Stimulated activated CD4-positive, alpha-beta T cell treated with anti-CD3 and anti-CD28 coated beads, TNF-alpha, amount 100 ng/mL, for 4 hours (primary cell): ENCODE results near the gene CMTM1.
"Not testable (repeated sequence)": the region's sequence is repeated elsewhere in the genome, so short reads cannot be mapped to it uniquely, and the experiment has no call there.

Source experiments
- DNase-seq, 3 experiments: peaks; one replicate each; pipeline ENCODE4 v3.0.0-alpha.2; 2020; ENCODE audit warnings: low read depth in 3 of 3

Gene CMTM1

DNA sequence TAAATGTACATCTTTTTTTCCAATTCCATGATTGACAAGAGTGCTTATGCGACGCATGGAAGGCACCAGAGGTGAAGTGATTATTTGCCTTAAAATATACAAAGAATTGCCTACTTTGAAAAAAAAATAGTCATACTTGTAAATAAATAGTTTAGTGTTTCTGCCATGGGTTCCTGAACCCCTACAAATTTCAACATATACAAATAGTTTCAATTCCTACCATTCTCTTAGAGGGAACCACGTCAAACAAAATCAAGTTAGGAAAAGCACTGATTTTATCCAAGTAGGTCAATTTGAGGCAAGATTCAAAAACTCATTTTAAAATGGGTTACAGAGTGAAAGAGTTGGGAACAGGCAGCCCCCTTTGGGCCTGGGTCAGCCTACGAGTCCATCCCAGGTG lies 49.9 kb downstream of the CMTM1 start:
- DNase-seq, result no peak

DNA sequence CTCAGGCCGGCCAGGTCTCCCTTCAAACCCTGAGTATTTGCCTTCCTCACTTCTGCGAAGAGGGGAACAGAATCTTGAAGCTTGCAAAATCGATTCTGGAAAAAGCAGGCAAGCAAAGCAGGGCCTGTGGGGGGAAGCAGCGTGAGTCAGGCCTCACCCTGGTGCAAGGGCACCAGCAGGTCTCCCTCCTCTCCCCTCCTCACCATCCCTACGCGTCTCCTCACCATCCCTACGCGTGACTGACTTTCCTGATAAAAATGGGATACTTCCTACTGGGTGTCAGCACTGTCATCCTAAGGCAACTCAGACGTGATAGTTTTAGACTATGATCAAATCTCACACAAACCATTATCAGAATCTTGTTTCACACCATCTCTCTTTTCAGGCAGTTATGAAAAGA lies 50.4 kb downstream of the CMTM1 start:
- no peak for DNase-seq

DNA sequence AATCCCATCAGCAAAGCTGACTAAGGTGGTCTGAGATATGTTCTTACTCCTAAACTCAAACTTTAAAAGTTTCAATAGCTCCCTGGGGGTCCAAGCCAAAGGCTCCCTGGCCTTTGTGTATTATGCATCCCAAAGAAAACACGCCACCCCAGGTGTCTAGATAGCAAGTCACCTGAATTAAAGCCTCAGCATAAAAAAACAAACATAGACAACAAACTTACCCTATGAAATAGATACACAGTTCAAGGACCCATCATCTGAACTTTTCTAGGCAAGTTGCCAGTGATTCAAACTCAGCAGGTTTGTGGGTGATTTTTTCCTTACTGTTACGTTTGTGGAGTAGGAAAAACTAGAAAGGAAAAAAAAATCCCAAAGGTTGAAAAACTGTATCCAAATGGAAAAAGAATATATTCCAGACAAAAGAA lies 50.8 kb downstream of the CMTM1 start:
- no peak for DNase-seq

DNA sequence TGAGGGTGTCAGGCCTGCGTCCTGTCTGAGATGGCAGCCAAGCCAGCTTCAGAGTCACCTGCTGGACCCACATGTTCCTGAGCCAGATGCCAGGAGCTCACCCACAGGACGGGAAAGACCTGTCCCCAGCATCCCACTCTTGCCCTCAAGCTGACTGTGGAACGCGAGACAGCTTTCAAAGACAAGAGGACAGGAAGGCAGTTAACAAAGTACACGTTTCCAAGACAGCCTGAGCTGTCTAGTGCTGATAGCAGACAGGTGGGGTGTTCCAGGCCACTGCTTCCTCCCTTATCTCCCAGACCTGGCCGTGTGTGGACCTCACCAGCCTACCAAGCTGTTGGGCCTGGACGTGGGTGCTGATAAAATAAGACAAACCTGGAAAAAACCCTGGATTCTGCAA lies 51.5 kb downstream of the CMTM1 start:
- DNase-seq, result no peak

DNA sequence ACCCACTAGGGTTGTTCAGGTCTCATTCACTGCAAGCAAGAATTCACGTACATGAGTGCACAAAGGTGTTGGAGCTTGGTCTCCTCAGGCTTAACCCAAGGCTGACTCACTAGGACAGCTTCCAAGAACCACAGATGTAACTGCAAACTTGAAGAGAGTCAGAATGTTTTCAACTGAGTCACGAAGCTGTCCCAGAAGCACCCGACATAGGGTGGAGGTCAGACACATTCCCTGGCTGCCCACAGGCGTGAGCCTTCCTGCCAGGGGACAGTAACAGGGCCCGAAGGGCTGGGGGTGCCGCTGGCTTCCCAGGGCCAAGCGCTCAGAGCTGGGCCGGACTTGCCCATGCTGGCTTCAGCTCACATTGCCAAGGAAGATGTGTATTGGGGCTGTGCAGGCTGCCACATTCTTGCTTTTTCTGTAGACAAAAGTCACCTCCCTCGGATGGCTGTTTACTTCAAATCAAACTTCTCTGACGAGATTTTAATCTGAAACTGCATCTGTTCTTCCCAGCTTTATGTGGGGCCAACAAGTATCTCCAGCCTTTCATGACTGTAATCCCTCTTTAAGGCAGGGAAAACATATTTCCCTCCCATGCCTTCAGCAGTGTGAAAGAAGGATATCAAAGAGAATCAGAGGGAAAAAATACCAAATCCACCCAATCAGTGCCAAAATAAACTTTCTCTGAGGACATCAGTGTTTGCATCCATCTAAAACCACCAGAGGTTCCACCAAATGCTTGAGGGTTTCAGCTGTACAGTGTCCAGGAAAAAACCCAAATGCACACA lies 52.5 kb downstream of the CMTM1 start:
- DNase-seq, result no peak

DNA sequence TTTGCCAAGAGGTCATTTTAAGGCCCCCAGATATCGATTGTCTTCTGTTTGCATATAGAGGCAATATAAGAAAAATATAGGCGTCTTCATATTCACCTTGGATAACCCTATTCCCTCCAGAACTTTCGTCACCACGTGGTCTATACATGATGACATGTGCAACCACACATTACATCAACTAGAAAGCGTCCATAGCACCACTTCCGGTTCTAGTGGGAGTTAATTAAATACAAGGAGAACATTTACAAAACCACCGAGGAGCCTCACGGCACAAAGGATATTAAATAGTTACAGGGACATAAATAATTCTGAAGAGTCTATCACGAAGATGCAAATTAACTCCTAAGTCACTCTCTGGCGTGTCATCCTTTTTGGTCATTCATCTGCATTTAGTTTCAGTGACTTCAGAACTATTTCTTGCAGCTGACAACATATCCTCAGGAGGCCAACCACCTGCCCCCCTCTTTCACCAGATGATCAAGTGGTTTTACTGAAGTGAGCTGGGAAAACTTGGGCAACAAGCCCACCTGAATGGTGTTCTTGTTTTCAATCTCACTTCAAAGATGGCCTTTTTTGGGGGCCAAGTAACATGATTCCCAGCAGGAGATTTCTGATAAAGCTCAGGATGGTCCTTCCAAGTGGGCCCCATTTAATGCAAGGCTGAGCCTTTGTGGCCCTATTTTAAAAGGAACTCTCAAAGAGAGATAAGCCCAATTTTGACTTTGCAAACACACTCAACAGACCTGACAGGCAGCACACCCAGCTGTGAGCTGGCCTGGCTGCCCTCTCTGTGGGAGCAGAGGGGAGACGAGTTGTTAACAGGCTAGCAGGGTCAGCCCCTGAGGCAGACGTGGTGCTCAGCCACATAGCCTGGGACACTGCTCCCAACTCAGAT lies 53.5 kb downstream of the CMTM1 start:
- no peak for DNase-seq

DNA sequence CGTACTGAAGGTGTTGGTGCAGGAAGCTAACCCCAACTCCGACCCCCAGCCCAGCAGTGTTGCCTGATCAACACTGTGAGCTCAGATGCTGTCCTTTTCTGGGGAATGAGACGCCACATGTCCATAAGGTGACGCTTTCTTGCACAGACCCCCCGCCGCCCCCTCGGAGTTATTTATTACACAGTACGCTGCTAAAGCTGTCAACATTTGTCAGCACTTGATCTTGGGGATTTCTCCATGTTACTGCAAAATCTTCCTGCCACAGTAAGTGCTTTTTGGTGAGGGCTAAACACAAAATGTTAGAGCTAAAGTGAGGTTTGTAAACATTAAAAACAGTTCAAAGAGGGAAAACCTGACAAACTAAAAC lies 54.2 kb downstream of the CMTM1 start:
- no peak for DNase-seq

DNA sequence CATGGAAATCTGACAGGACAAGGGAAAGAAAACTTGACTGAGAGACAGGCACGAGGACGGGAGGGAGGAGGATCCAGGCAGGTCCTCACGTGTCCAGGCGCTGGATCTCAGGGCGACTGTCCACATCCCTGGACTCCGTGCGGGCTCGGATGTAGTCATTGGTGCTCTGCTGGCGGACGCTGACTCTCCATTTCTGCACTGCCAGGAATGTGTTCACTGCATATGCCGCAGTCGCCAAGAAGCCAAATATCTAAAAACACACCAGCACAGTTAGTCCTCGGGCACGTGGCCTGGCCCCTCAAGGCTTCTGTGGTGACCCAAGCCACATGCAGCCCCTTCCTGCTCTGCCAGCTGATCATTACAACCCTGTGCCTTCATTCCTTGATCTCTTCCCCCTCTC lies 55.7 kb downstream of the CMTM1 start:
- DNase-seq, result no peak

DNA sequence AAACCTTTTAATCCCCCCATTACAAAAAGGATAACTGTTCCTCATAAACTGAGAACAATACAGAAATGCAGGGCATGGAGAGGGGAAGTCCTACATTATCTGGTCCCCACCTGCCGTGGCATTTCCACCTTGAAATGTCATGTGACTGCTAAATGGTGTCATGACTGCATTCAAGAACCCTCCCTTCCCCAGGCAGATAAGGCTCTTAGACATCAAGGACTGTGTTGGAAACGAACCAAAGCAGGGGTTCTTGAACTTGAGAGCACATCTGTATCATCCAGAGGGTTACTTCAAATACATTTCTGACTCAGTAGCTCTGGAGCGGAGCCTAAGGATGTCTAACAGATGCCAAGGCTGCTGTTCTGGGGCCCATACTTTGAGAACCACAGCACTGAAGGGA lies 56.6 kb downstream of the CMTM1 start:
- no peak for DNase-seq

DNA sequence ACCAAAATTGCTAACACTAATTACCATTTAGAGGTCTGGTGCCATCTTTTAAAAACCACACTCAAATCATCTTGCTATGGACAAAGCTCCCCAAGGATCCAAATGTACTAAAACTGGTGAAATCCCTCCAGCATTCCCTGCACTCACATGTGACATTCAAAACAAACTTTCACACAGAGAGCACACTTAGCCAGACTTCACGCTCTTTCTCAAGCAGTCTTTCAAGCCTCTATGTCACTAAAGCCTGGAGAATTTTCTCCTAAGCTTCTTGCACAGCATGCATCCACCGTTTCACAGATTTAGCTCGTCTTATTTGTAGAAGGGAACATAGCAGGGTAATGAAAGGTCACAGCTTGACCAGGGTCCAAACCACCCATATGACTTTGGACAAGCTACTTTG lies 57.5 kb downstream of the CMTM1 start:
- DNase-seq, result no peak

DNA sequence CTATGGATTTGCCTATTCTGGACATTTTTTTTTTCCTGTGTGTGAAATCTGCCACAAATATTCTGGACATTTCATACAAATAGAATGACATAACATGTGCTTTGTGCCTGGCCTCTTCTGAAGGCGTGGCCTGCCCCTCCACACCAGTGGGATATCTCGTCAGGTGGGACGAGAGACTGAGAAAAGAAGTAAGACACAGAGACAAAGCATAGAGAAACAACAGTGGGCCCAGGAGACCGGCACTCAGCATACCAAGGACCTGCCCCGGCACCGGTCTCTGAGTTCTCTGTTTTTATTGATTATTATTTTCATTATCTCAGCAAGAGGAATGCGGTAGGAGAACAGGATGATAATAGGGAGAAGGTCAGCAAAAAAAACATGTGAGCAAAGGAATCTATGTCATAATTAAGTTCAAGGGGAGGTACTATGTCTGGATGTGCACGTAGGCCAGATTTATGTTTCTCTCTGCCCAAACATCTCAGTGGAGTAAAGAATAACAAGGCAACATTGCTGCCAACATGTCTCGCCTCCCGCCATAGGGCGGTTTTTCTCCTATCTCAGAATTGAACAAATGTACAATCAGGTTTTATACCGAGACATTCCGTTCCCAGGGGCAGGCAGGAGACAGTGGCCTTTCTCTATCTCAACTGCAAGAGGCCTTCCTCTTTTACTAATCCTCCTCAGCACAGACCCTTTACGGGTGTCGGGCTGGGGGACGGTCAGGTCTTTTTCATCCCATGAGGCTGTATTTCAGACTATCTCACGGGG lies 61.6 kb downstream of the CMTM1 start:
- not testable (repeated sequence) for DNase-seq
